ENCODE measurements around the gene NSG1. TPM values are rescaled to one million over a fixed set of nuclear protein-coding genes. Genes with fewer than 3 reads are reported as not detected.

Gene NSG1
- total and polyA plus RNA-seq, 8 donors = 1.2 to 13.6 (median 4.1) TPM; not detected in 1

- Histone ChIP-seq H3K9me3 (no peaks in the 10 kb centered on the region), H3K4me3 (no peak overlapping the region), H3K27me3 (peaks cover 0 to 34% (median 0%) of the 10 kb centered on the region in 3 donors), H3K27ac (no peak overlapping the region), H3K4me1 (no peaks in the 10 kb centered on the region), H3K36me3 (no peaks in the 10 kb centered on the region)
- no peak for TF ChIP-seq EP300 (IDR thresholded peaks at IDR 0.05)
- TF ChIP-seq POLR2A (IDR thresholded peaks at IDR 0.05) = no peak
- TF ChIP-seq POLR2AphosphoS5 (IDR thresholded peaks at IDR 0.05) = no peak
- no peak for TF ChIP-seq CTCF (IDR thresholded peaks at IDR 0.05)
- intact Hi-C loops (cut with DNase I; ENCODE audit: low total_unique reads) = no loop called here
- 64 to 75% (median 69%) methylated on average over 13 of the region's 13 CpGs for WGBS, 5 donors
- DNase-seq = no peak
Measured at GRCh38 chr4:4408132-4408523, 21.2 kb downstream of the NSG1 start.

GRCh38 chr4:4408576-4409335 is 21.9 kb downstream of the NSG1 start:
- no peak for DNase-seq
- WGBS, 5 donors = 69 to 85% (median 73%) methylated on average over 15 to 23 of the region's 23 CpGs

GRCh38 chr4:4409416-4410115 is 22.7 kb downstream of the NSG1 start:
- Histone ChIP-seq H3K9me3 (no peaks in the 10 kb centered on the region), H3K27ac (no peak overlapping the region), H3K4me3 (no peak overlapping the region), H3K27me3 (peaks cover 0 to 33% (median 0%) of the 10 kb centered on the region in 3 donors), H3K4me1 (no peaks in the 10 kb centered on the region), H3K36me3 (no peaks in the 10 kb centered on the region)
- no peak for TF ChIP-seq POLR2AphosphoS5 (IDR thresholded peaks at IDR 0.05)
- TF ChIP-seq EP300 (IDR thresholded peaks at IDR 0.05) = no peak
- TF ChIP-seq CTCF (IDR thresholded peaks at IDR 0.05) = no peak
- TF ChIP-seq POLR2A (IDR thresholded peaks at IDR 0.05) = no peak
- WGBS, 5 donors = 86 to 90% (median 89%) methylated on average over 22 to 23 of the region's 23 CpGs
- DNase-seq = no peak
- intact Hi-C loops (cut with DNase I; ENCODE audit: low total_unique reads) = no loop called here

More at GRCh38 chr4:4408576-4409335, 21.9 kb downstream of the NSG1 start:
- Histone ChIP-seq H3K4me3 (no peak overlapping the region), H3K9me3 (no peaks in the 10 kb centered on the region), H3K36me3 (no peaks in the 10 kb centered on the region), H3K27me3 (peaks cover 0 to 34% (median 0%) of the 10 kb centered on the region in 3 donors), H3K27ac (no peak overlapping the region), H3K4me1 (no peaks in the 10 kb centered on the region)
- TF ChIP-seq POLR2AphosphoS5 (IDR thresholded peaks at IDR 0.05) (no peak), POLR2A (IDR thresholded peaks at IDR 0.05) (no peak), CTCF (IDR thresholded peaks at IDR 0.05) (no peak), EP300 (IDR thresholded peaks at IDR 0.05) (no peak)
- intact Hi-C loops (cut with DNase I; ENCODE audit: low total_unique reads) = no loop called here

GRCh38 chr4:4410271-4410670 is 23.4 kb downstream of the NSG1 start:
- Histone ChIP-seq H3K27ac (no peak overlapping the region), H3K4me3 (no peak overlapping the region), H3K9me3 (no peaks in the 10 kb centered on the region), H3K27me3 (peaks cover 0 to 28% (median 0%) of the 10 kb centered on the region in 3 donors), H3K36me3 (peaks cover 0 to 2% (median 1%) of the 10 kb centered on the region in 4 donors), H3K4me1 (no peaks in the 10 kb centered on the region)
- intact Hi-C loops (cut with DNase I; ENCODE audit: low total_unique reads) = no loop called here
- DNase-seq = no peak
- TF ChIP-seq POLR2A (IDR thresholded peaks at IDR 0.05) = no peak
- 80 to 89% (median 87%) methylated on average over 15 of the region's 15 CpGs for WGBS, 5 donors
